H9 (cell line): Measurements from ENCODE around the gene LYRM1. TPM values are rescaled to one million over a fixed set of nuclear protein-coding genes. Genes with fewer than 3 reads are reported as not detected.

Experiments
- DNase-seq: peaks from one replicate; pipeline ENCODE4 v3.0.0-alpha.2; 2017
- H2AFZ ChIP-seq: one replicate; pipeline ENCODE4 v1.6.1; 2013; ENCODE audit warnings: mild to moderate bottlenecking, low read length, control low read depth, moderate library complexity
- H2AK5ac ChIP-seq: 2 replicates; pipeline ENCODE4 v1.6.1; 2013; ENCODE audit warnings: low read length, control low read depth, mixed read lengths; ENCODE audit not compliant: insufficient read length
- H2BK120ac ChIP-seq: one replicate; pipeline ENCODE4 v1.6.1; 2013; ENCODE audit warnings: low read depth, mild to moderate bottlenecking, low read length, control low read depth, inconsistent platforms; ENCODE audit not compliant: poor library complexity, severe bottlenecking
- H2BK12ac ChIP-seq: 2 replicates; pipeline ENCODE4 v1.6.1; 2013; ENCODE audit warnings: low read length, control low read depth, mixed read lengths, low read depth; ENCODE audit not compliant: insufficient read length
- H2BK15ac ChIP-seq: 2 replicates; pipeline ENCODE4 v1.6.1; 2013; ENCODE audit warnings: low read depth, low read length, control low read depth
- H2BK20ac ChIP-seq: one replicate; pipeline ENCODE4 v1.6.1; 2013; ENCODE audit warnings: low read depth, mild to moderate bottlenecking, low read length, control low read depth, inconsistent platforms; ENCODE audit not compliant: poor library complexity, severe bottlenecking
- H2BK5ac ChIP-seq: 2 replicates; pipeline ENCODE4 v1.6.1; 2013; ENCODE audit warnings: low read length, control low read depth, mixed read lengths; ENCODE audit not compliant: insufficient read length
- H3K14ac ChIP-seq: 2 replicates; pipeline ENCODE4 v1.6.1; 2013; ENCODE audit warnings: low read length, control low read depth; ENCODE audit not compliant: insufficient read depth
- H3K18ac ChIP-seq: 2 replicates; pipeline ENCODE4 v1.6.1; 2013; ENCODE audit warnings: low read depth, mild to moderate bottlenecking, mixed read lengths, low read length, control low read depth; ENCODE audit not compliant: insufficient read length
- H3K23ac ChIP-seq: 2 replicates; pipeline ENCODE4 v1.6.1; 2013; ENCODE audit warnings: low read length, control low read depth, mixed read lengths, low read depth; ENCODE audit not compliant: insufficient read length
- H3K23me2 ChIP-seq: 2 replicates; pipeline ENCODE4 v1.6.1; 2013; ENCODE audit warnings: low read depth, mild to moderate bottlenecking, mixed read lengths, low read length, control low read depth; ENCODE audit not compliant: insufficient read length, poor library complexity, severe bottlenecking
- H3K27ac ChIP-seq: 2 replicates; pipeline ENCODE4 v1.5.1; 2013; ENCODE audit warnings: low read length, control low read depth, mixed read lengths, low read depth; ENCODE audit not compliant: insufficient read length
- H3K27me3 ChIP-seq: 2 replicates; pipeline ENCODE4 v1.6.1; 2013; ENCODE audit warnings: low read length, control low read depth, inconsistent platforms; ENCODE audit not compliant: insufficient read depth
- H3K4ac ChIP-seq: 2 replicates; pipeline ENCODE4 v1.6.1; 2013; ENCODE audit warnings: low read depth, mild to moderate bottlenecking, control low read depth, inconsistent platforms, low read length, moderate library complexity
- H3K4me1 ChIP-seq: 2 replicates; pipeline ENCODE4 v1.6.1; 2013; ENCODE audit warnings: low read length, control low read depth, inconsistent platforms; ENCODE audit not compliant: insufficient read depth
- H3K4me2 ChIP-seq: 2 replicates; pipeline ENCODE4 v1.6.1; 2013; ENCODE audit warnings: low read length, control low read depth, mixed read lengths; ENCODE audit not compliant: insufficient read length, insufficient read depth
- H3K56ac ChIP-seq: 2 replicates; pipeline ENCODE4 v1.6.1; 2013; ENCODE audit warnings: low read depth, mild to moderate bottlenecking, mixed read lengths, low read length, control low read depth; ENCODE audit not compliant: insufficient read length
- H3K79me1 ChIP-seq: 2 replicates; pipeline ENCODE4 v1.6.1; 2013; ENCODE audit warnings: low read depth, mild to moderate bottlenecking, moderate library complexity, low read length, control low read depth, inconsistent platforms; ENCODE audit not compliant: insufficient read depth, poor library complexity, severe bottlenecking
- H3K79me2 ChIP-seq: 2 replicates; pipeline ENCODE4 v1.6.1; 2013; ENCODE audit warnings: low read length, control low read depth, inconsistent platforms; ENCODE audit not compliant: insufficient read depth
- H3K9ac ChIP-seq: 2 replicates; pipeline ENCODE4 v1.6.1; 2013; ENCODE audit warnings: low read length, control low read depth, mixed read lengths; ENCODE audit not compliant: insufficient read length; ENCODE audit errors: extremely low read depth
- H3K9me3 ChIP-seq: one replicate; pipeline ENCODE4 v1.6.1; 2013; ENCODE audit warnings: low read depth, low read length, inconsistent platforms; ENCODE audit not compliant: control insufficient read depth
- H3T11ph ChIP-seq: one replicate; pipeline ENCODE4 v1.6.1; 2013; ENCODE audit warnings: mild to moderate bottlenecking, low read length, control low read depth, inconsistent platforms
- H4K20me1 ChIP-seq: one replicate; pipeline ENCODE4 v1.6.1; 2013; ENCODE audit not compliant: control insufficient read depth, insufficient read length, insufficient read depth
- H4K5ac ChIP-seq: 2 replicates; pipeline ENCODE4 v1.6.1; 2013; ENCODE audit warnings: low read depth, mild to moderate bottlenecking, mixed read lengths, low read length, control low read depth; ENCODE audit not compliant: insufficient read length
- H4K8ac ChIP-seq: replicated peaks from 2 replicates; pipeline ENCODE4 v1.6.1; 2013; ENCODE audit warnings: low read length, control low read depth, mixed read lengths, low read depth; ENCODE audit not compliant: insufficient read length
- H4K91ac ChIP-seq: 2 replicates; pipeline ENCODE4 v1.6.1; 2013; ENCODE audit warnings: low read depth, mild to moderate bottlenecking, moderate library complexity, mixed read lengths, low read length, control low read depth; ENCODE audit not compliant: insufficient read length
- H3K27ac Mint-ChIP-seq, 3 experiments: 2 replicates in 2 of 3; 3 replicates in 1 of 3; pipeline ENCODE4 v1.8.0; 2020 to 2021; ENCODE audit warnings: mixed read lengths in 3 of 3, mild to moderate bottlenecking in 1 of 3, moderate library complexity in 1 of 3
- H3K27me3 Mint-ChIP-seq: 2 replicates; pipeline ENCODE4 v1.8.0; 2021; ENCODE audit warnings: low read depth, mild to moderate bottlenecking, moderate library complexity, mixed read lengths
- H3K36me3 Mint-ChIP-seq, 3 experiments: 2 replicates in 2 of 3; 3 replicates in 1 of 3; pipeline ENCODE4 v1.8.0; 2020 to 2021; ENCODE audit warnings: low read depth in 3 of 3, mixed read lengths in 3 of 3; ENCODE audit not compliant: insufficient read depth in 1 of 3
- H3K4me1 Mint-ChIP-seq, 2 experiments: 2 replicates each; pipeline ENCODE4 v1.8.0; 2020; ENCODE audit warnings: mixed read lengths in 2 of 2
- H3K4me3 Mint-ChIP-seq, 2 experiments: 2 replicates in 1 of 2; 3 replicates in 1 of 2; pipeline ENCODE4 v1.8.0; 2020 to 2021; ENCODE audit warnings: mild to moderate bottlenecking in 2 of 2, mixed read lengths in 2 of 2, moderate library complexity in 1 of 2
- H3K9me3 Mint-ChIP-seq, 2 experiments: 2 replicates in 1 of 2; 3 replicates in 1 of 2; pipeline ENCODE4 v1.8.0; 2020; ENCODE audit warnings: mild to moderate bottlenecking in 2 of 2, mixed read lengths in 2 of 2, moderate library complexity in 1 of 2
- WGBS: extraction: QIAGEN DNeasy Blood & Tissue Kit; methylation state at CpG from one replicate; pipeline ENCODE4 v1.1.7; 2013; ENCODE audit warnings: missing lambda C conversion rate, low lambda C conversion rate, mixed read lengths; ENCODE audit not compliant: insufficient read length; ENCODE audit errors: extremely low coverage; 5-methylcytosine and 5-hydroxymethylcytosine counted together
- total RNA-seq: library from RNA; stranded (reverse); gene quantifications from 2 replicates; pipeline ENCODE4 v1.2.1, GENCODE V29; 2021
- TF ChIP-seq, protein P1 (sequence below): fragments of 200-600 bp; sonication (generic); conservative IDR thresholded peaks from 3 replicates; pipeline ENCODE4 v1.8.0; 2021; ENCODE audit warnings: antibody characterized with exemption, mild to moderate bottlenecking

Gene LYRM1
- total RNA-seq, 1 experiment from 2014 or later = 9.6 TPM

DNA sequence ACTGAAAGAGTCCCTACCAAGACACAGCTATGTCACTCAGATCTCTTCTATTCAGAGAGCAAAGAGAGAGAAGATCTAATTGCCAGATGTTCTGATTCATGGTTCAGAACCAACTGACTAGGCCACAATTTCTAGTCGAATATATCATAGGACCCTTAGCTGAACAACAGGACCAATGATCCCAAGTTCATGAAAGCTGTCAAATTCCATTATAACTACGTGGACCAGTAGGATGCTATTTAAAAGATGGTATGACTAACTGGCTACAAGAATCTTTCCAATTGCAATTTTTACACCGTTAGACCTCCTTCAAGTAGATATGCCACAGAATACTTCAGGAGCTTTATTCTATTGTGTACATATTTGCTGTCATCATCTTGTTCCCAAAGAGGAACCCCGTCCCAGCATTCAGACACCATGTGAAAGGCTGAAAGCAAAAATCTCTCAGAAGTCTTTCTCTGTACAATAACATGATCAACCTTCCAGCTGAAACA, 26.4 kb upstream of the LYRM1 start:
- no peak overlapping the region for H4K8ac ChIP-seq
- peaks cover 13% of the 10 kb centered on the region for H3K79me1 ChIP-seq
- TF ChIP-seq, protein P1, sequence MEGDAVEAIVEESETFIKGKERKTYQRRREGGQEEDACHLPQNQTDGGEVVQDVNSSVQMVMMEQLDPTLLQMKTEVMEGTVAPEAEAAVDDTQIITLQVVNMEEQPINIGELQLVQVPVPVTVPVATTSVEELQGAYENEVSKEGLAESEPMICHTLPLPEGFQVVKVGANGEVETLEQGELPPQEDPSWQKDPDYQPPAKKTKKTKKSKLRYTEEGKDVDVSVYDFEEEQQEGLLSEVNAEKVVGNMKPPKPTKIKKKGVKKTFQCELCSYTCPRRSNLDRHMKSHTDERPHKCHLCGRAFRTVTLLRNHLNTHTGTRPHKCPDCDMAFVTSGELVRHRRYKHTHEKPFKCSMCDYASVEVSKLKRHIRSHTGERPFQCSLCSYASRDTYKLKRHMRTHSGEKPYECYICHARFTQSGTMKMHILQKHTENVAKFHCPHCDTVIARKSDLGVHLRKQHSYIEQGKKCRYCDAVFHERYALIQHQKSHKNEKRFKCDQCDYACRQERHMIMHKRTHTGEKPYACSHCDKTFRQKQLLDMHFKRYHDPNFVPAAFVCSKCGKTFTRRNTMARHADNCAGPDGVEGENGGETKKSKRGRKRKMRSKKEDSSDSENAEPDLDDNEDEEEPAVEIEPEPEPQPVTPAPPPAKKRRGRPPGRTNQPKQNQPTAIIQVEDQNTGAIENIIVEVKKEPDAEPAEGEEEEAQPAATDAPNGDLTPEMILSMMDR = no peak
- H4K5ac ChIP-seq = no peak overlapping the region
- H3K18ac ChIP-seq = no peak overlapping the region
- no peak overlapping the region for H4K91ac ChIP-seq
- H3K23ac ChIP-seq = no peak overlapping the region
- no peak overlapping the region for H3K4me2 ChIP-seq
- H2BK15ac ChIP-seq = no peak overlapping the region
- H3K79me2 ChIP-seq = peaks cover 9% of the 10 kb centered on the region; the same call in 1 of the 2 replicates
- no peak overlapping the region for H3K9ac ChIP-seq
- H3K27me3 ChIP-seq = no peaks in the 10 kb centered on the region
- no peaks in the 10 kb centered on the region for H3K23me2 ChIP-seq
- H3K56ac ChIP-seq = no peak overlapping the region
- no peak for DNase-seq
- no peak overlapping the region for H2BK120ac ChIP-seq
- no peak overlapping the region for H3K4me3 Mint-ChIP-seq
- H3K27ac ChIP-seq = no peak overlapping the region
- H3K4me1 Mint-ChIP-seq = peaks cover 27 to 29% of the 10 kb centered on the region in 2 experiments
- no peaks in the 10 kb centered on the region for H3K27me3 Mint-ChIP-seq
- no peak overlapping the region for H3K14ac ChIP-seq
- no CpG with 5 or more reads among the region's 4 CpGs for WGBS
- no peaks in the 10 kb centered on the region for H4K20me1 ChIP-seq
- H2AFZ ChIP-seq = no peak overlapping the region
- no peak overlapping the region for H2BK20ac ChIP-seq
- no peak overlapping the region for H3T11ph ChIP-seq
- H3K36me3 Mint-ChIP-seq = peaks cover 0 to 8% (median 0%) of the 10 kb centered on the region in 3 experiments; a peak in 3 of 7 replicates
- H3K4me1 ChIP-seq = no peaks in the 10 kb centered on the region; the same call in 1 of the 2 replicates
- no peak overlapping the region for H2BK12ac ChIP-seq
- H3K9me3 Mint-ChIP-seq = no peaks in the 10 kb centered on the region
- no peak overlapping the region for H3K4ac ChIP-seq
- no peak overlapping the region for H2AK5ac ChIP-seq
- no peak overlapping the region for H3K27ac Mint-ChIP-seq
- H2BK5ac ChIP-seq = no peak overlapping the region
- H3K9me3 ChIP-seq = no peaks in the 10 kb centered on the region
